COR-L47 (cell line): Measurements from ENCODE around the gene CACNA2D2.

Source experiments
- DNase-seq: peaks from one replicate; lab custom pipeline; 2025; lab: John Stamatoyannopoulos, UW

The CACNA2D2 gene

GRCh38 chr3:50347187-50347813 lies 156.1 kb downstream of the CACNA2D2 start:
- DNase-seq: peak; percentile 46

DNA sequence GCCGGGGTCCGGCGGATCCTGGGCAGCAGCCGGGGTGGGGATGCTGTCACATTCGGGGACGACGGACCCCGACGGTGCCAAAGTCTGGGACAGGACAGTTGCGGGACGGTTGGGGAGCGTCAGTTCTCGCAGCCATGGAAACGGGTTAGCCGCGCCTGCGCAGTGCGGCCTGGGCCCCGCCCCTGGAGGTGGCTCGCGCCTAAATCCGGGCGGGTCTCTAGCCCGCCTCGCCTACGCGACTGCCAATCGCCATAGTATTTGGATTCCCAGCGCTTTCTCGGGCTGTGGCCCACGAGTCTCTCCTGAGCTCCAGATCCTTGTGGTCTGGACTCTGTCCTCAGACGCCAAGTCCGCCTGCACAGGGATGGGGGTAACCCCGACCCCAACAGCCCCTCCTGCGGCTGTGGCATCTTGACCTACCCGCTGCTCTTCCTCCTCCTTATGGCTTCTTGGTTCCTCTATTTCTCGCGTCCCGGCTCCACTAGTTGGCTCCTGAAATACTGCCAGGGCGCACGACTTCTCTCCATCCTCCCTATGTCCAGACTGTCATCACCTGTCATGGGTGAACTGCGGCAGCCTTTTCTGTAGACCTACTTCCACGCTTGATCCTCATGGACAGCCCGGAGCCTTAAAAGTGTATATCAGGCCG lies 157.7 kb downstream of the CACNA2D2 start, which contains the start of gene ZMYND10:
Gene ZMYND10, minus strand, starts transcription at position 147 of the 649 bp plus-strand sequence. CDS start 153 bp downstream, outside the sequence.
- DNase-seq: peak; percentile 5

DNA sequence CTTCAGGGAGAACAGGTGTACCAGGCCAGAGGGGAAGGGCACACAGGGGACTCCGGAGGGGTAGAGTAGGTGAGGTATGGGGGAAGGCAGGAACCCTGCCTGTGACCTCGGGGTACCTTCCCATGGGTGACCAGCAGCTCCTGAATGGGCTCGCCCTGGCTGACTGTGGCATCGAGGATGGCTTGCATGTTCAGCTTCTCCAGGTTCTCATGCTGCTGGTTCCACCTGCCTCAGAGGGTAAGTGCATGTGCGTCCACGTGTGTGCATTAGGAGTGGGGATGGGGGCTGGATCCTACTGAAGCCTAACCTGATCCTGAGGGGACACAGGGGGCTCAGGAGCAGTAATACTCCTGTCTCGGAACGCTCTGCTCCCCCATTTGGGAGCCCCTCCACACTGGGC lies 158.4 kb downstream of the CACNA2D2 start:
- DNase-seq: no peak

GRCh38 chr3:50342813-50343633 lies 160.4 kb downstream of the CACNA2D2 start:
- no peak for DNase-seq

- DNase-seq: no peak
These were observed 161.3 kb downstream of the CACNA2D2 start for GRCh38 chr3:50341996-50342650.

- no peak for DNase-seq
These were observed 161.9 kb downstream of the CACNA2D2 start for GRCh38 chr3:50341537-50341936.

DNA sequence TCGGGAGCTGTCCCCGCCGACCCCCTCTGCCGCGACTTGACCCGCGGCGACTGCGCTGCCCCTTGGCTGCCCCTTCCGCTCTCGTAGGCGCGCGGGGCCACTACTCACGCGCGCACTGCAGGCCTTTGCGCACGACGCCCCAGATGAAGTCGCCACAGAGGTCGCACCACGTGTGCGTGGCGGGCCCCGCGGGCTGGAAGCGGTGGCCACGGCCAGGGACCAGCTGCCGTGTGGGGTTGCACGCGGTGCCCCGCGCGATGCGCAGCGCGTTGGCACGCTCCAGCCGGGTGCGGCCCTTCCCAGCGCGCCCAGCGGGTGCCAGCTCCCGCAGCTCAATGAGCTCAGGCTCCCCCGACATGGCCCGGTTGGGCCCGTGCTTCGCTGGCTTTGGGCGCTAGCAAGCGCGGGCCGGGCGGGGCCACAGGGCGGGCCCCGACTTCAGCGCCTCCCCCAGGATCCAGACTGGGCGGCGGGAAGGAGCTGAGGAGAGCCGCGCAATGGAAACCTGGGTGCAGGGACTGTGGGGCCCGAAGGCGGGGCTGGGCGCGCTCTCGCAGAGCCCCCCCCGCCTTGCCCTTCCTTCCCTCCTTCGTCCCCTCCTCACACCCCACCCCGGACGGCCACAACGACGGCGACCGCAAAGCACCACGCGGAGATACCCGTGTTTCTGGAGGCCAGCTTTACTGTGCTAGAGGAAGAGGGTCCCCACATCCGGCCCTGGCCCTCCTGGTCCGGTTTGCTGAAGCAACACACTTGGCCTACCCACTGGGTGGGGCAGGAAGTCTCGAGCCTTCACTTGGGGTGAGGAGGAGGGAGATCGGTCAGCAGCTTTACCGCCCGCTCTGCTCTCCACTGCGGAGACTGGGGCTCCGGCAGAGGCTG lies 162.7 kb downstream of the CACNA2D2 start, which contains the start of gene RASSF1:
Gene RASSF1, minus strand, starts transcription at position 389 of the 882 bp plus-strand sequence. Its CDS starts 31 bp downstream, at position 358.
- DNase-seq: no peak

DNA sequence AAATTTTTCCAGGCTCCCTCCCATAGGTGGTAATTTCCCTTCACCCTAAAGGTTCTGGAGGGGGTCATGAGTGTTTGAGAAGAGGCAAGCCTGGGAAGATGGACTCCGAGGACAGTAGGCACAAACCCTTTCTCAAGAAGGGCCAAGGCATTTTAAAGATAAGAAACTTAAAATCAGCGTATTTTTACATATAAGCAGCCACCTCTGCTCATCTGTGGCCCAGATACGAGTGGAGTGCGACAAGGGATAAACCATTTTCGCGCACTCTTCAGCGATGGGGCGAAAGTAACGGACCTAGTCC lies 163.3 kb downstream of the CACNA2D2 start:
- no peak for DNase-seq

DNA sequence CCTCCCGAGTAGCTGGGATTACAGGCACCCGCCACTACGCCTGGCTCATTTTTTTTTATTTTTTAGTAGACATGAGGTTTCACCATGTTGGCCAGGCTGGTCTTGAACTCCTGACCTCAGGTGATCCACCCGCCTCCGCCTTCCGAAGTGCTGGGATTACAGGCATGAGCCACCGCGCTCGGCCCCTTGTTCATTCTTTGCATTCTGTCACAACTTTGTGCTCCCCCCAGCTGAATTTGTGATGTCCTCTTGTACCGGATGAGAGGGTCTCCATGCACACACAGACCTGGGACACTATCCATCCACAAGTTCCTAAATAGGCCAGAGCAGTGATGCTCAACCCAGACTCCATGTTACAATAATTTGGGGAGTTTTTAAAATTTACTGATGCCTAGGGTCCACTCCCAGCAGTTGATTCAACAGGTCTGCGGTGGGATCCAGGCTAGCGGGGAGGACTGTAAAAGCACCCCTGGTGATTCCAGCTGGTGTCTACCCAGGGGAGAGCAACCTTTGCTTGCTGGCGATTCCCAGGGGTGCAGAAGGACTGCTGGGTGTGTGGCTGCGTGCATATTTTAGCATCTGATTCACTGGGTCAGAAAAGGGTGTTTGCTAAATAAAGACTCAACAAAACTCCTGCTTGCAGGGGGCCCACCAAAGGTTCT lies 163.8 kb downstream of the CACNA2D2 start:
- DNase-seq: no peak

DNA sequence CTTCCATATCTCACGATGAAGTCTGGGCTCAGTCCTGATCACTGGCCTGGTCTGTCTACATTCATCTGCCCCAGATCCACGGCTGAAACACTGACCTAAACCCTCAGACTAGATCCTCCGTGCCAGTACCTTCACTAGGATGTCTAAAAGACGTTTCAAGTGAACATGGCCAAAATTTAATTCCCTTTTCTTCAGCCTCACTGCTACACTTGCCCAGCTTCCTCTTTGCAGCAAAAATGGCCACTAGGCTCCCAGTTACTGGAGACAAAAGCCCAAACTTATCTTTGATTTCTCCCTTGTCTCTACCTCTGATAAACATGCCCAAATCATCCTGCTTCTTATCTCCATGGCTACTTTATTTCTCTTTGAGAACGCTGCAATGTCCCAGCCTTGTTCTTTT lies 164.5 kb downstream of the CACNA2D2 start:
- DNase-seq: no peak

DNA sequence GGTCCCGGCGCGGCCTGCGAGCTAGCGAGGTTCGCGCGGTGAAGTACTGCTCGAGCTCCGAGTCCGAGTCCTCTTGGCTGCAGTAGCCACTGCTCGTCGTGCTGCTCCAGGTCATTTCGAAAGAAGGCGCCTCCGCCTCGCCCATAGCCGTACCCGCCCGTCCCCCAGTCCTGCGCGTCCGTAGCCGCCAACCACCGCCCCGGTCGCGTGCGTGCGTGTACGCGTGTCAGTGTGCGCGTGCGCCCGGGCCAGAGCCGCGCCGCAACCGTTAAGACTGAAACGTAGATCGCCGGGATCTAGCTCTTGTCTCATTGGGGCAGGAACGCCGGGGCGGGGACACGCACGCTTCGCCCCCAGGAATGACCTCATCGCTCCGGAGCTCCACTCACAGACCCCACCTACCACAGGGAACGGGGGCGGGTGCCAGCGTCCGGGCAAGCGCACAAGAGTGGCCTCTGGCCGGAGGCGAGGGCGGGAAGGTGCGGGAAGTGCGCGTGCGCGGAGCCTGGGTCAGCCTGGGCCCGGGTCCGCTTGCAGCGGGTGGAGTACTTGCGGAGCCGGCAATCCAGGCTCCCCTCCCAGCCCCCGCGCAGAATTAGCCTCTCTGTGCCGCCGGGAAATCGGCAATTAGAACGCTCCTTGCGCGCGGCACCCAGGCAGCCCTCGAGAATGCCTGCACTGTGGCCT lies 166.1 kb downstream of the CACNA2D2 start:
- peak; percentile 90 for DNase-seq

- no peak for DNase-seq
These were observed 166.8 kb downstream of the CACNA2D2 start for GRCh38 chr3:50336452-50337174.

DNA sequence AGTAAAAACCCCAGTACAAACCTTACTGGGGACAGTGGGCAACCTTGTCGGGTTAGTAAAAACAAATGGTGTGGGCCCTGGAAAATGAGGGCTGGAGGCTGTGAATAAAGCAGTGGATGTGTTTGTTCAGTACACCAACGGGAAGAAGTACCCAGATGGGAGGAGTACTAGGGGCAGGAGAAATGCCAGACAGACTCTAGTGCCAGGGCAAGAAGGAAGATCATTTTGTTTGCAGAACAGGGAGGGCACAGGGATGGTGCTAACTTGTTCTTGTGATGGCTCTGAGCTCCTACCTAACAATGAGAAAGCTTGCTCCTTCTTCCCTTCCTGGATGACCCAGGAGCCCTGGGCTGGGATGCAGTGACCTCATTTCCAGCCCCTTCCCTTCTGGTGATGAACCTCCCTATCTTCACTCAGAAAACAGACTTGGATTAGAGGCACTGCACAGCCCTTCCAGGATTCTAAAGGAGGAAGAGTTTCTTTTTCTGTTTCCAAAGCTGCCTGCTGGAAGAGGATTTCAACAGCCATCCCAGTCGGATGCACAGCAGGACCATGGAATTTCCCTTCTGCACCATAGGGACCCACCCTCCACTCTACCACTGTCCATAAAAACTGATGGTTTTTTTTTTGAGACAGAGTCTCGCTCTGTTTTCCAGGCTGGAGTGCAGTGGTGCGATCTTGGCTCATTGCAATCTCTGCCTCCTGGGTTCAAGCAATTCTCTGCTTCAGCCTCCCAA lies 168.9 kb downstream of the CACNA2D2 start:
- DNase-seq: no peak

DNA sequence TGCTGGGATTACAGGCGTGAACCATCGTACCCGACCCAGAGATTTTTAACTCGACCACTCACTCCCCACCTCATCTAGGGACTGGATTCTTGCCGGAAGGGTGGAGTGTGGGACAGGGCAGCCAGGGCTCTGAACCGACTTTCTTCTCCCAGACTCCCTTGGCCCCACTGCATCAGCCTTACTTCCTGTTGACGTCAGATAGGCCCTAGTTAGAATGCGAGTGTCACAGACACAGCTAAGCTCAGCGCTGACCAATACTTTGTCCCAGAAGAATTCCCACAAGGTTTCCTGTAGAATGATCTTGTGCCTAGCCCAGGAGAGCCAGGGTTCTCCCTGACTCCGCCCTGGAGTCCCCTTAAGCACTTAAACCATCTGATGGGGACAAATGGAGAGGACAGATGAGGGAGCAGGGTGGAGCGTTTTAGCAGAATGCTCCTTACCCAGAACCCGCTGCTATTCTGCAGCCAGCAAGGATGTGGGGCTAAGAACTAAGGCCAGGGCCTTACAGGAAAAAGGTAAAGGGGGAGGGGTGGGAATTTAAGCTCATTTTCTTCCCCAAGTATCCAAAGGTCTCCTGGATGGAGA lies 169.6 kb downstream of the CACNA2D2 start:
- DNase-seq: no peak

DNA sequence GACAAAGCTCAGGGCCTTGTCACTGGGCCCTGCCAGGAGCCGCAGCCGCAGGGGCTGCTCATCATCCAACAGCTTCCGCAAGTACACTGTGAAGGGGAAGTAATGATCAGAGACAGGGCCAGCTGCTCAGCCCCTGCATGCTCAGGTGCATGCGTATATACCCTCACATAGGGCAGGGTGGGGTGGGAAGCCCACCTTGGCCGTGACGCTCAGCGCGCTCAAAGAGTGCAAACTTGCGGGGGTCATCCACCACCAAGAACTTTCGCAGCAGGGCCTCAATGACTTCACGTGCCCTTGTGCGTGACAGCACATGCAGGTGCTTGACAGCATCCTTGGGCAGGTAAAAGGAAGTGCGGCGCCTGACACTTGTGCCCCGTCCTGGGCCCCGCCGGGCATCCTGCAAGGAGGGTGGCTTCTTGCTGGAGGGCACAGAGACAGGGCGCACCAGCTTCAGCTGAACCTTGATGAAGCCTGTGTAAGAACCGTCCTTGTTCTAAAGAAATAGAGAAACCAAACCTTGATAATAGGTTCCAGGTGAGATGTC lies 172.0 kb downstream of the CACNA2D2 start:
- no peak for DNase-seq

DNA sequence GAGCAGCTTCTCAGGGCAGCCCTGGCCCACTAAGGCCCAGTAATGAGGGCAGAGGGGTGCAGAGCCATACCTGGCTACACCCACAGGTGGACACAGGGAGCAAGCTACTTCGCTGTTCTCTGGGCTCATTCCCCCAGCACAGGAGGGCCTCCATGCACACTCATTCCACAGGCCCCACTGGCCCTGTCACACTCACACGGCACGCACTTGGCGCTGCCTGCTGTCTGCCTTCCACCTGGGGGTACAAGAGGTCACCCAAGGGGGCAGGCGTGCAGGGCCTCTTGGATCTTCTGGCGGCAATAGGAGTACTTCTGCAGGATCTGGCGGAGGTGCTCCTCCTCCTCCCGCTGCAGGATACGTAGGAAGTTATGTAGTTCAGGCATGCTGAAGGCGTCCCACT lies 173.1 kb downstream of the CACNA2D2 start:
- DNase-seq: no peak

GRCh38 chr3:50327943-50328691 lies 175.3 kb downstream of the CACNA2D2 start, which contains the start of gene TUSC2:
TUSC2 (minus strand) TSS chr3:50328223; CDS start chr3:50328099, 124 bp downstream.
- peak; percentile 90 for DNase-seq
